HG03103 (cell line): Measurements from ENCODE around the gene C5AR2.
"Not testable (repeated sequence)": the region's sequence is repeated elsewhere in the genome, so short reads cannot be mapped to it uniquely, and the experiment has no call there.

Source experiments
- ATAC-seq: cut with Tn5 transposase; IDR thresholded peaks from one replicate; pipeline ENCODE4 v1.9.1; 2021; ENCODE audit warnings: low read depth; ENCODE audit not compliant: unreplicated experiment

The C5AR2 gene

DNA sequence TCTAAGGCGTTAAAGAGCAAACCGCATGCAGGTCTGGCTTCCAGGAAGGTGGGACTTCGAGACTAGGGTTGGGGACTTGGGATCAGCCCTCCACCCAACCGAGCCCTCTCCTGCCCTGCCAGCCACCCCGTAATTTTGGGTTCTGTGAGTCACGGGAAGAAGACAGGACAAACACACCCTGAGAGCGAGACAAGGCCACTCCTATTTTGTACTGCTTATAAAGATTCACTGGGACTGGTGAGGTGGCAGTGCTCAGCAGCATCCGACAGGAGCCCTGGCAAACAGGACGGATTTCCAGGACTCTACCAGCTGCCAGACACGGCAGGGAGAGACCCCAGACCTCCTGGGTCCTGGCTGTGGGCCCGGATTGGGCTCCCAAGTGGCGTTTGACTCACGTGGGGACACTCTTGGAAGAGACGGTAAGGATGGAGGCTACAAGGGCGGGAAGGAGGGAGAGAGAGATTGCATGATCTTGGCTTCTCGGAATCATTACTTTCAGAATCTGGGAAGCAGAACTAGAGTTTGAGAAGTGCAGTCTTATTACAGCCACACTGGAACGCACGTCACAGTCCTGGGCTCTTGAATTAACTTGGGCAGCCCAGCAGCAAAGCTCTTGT is at the start of gene C5AR2:
C5AR2 (plus strand) TSS at position 245 of the 617 bp plus-strand sequence. CDS start 8,625 bp downstream, outside the sequence.
- ATAC-seq, result no peak

GRCh38 chr19:47283405-47284059 is 48.4 kb upstream of the C5AR2 start:
- no peak for ATAC-seq

DNA sequence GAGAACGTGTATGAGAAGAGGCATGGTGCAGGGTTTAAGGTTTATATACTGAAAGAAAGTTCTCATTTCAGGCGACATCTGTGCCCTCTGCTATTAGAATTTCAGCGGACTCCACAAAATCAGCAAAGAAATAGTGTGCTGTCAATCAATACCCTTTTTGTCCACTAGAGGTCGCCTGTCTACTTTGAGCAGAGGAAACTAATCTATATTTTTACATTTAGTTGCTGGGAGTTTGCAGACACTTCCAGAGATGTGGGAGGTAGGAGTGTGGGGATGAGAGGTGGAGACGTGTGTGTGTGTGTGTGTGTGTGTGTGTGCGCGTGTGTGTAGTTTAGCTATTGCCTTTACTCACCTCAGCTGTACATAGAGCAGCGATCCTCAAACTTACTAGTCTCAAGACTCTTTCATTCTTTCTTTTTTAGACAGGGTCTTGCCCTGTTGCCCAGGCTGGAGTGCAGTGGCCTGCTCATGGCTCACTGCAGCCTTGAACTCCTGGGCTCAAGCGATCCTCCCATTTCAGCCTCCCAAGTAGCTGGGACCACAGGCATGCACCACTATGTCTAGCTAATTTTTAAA is 47.6 kb upstream of the C5AR2 start:
- ATAC-seq, result no peak

GRCh38 chr19:47296036-47296435 is 35.9 kb upstream of the C5AR2 start:
- no peak for ATAC-seq

- not testable (repeated sequence) for ATAC-seq
Observed at GRCh38 chr19:47300867-47301266, 31.1 kb upstream of the C5AR2 start.

GRCh38 chr19:47302249-47302648 is 29.7 kb upstream of the C5AR2 start:
- no peak for ATAC-seq

GRCh38 chr19:47303966-47304365 is 28.0 kb upstream of the C5AR2 start:
- ATAC-seq, result no peak

- no peak for ATAC-seq
Observed at GRCh38 chr19:47305309-47305751, 26.6 kb upstream of the C5AR2 start.

DNA sequence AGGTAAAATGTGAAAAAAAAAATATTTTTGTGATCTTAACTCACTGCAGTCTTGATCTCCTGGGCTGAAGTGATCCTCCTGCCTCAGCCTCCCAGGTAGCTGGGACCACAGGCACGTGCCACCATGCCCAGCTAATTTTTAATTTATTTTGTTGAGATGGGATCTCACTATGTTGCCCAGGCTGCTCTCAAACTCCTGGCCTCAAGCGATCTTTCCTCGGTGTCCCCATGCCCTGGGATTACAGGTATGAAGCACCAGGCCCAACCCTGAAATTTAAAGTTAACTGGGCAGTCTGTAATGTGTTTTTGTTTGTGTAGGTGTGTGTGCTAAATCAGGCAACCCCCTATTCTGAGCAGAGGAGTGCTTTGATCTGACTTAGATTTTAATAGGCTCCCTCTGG is 25.7 kb upstream of the C5AR2 start:
- ATAC-seq, result no peak

GRCh38 chr19:47309038-47309437 is 22.9 kb upstream of the C5AR2 start:
- ATAC-seq, result no peak

DNA sequence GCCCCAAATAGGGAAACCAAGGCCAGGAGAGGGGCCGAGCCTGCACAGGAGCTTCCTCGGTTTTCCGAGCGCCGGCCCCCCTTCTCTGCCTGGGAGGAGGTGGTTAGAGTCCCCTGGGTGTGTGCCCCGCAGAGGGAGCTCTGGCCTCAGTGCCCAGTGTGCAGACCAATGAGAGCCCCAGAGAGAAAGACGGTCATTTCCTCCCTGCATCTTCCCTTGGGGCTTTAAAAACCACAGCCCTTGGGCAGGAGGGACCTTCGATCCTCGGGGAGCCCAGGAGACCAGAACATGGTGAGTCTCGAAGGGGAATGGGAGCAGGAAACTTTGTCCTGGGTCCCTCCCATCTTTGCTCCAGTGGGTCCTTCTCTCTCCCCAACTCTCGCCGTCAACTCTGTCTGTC is 22.4 kb upstream of the C5AR2 start, which contains the start of gene C5AR1:
C5AR1 (plus strand) TSS at position 254 of the 400 bp plus-strand sequence; CDS start at position 289, 35 bp downstream.
- ATAC-seq, result no peak

- no peak for ATAC-seq
Observed at GRCh38 chr19:47310323-47310722, 21.7 kb upstream of the C5AR2 start.

DNA sequence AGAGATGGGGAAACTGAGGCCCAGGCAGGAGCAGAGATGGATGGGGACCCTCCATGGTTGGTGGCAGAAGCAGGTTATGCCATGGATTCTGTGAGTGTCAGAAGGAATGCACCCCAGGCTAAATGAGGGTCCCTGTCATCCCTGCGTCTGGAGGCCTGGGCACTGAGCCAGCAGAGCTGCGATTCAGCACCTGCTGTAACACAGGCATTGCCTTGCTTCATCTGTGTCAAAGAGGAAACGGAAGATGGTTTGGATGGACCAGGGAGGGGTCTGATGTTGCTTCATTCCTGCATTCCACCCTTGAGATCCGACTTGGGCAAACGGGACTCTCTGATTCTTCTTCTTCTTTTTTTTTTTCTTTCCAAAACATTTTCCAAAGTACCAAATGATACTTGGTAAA is 21.2 kb upstream of the C5AR2 start:
- ATAC-seq, result no peak

- no peak for ATAC-seq
Observed at GRCh38 chr19:47312366-47313006, 19.5 kb upstream of the C5AR2 start.

DNA sequence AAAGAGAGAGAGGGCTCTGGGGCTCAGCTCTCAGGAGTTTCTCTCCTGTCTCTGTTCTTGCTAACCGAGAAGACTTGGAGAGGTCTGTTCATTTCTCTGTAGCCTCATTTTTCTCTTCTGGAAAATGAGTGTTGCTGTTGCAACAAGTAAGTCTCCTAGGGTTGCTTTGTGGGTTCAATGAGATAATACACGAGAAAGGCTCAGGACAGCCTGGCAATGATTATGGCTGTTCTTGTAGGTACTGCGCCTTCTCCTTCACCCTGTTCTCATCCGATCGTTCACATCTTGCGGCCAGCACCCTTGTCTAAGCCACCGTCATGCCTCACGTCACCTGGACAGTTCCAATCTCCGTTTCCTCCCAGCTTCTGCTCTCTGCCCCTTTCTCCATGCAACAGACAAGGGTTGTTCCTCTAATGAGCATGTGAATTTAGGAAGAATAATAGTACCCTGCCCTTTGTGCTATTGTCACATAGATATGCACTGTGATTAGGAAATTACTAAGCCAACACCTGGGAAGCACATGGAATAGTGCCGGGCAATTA is 18.1 kb upstream of the C5AR2 start:
- no peak for ATAC-seq

- ATAC-seq, result no peak
Observed at GRCh38 chr19:47315125-47315821, 16.7 kb upstream of the C5AR2 start.

- ATAC-seq, result no peak
Observed at GRCh38 chr19:47316513-47316912, 15.5 kb upstream of the C5AR2 start.

GRCh38 chr19:47319923-47320871 is 11.8 kb upstream of the C5AR2 start:
- ATAC-seq, result no peak

DNA sequence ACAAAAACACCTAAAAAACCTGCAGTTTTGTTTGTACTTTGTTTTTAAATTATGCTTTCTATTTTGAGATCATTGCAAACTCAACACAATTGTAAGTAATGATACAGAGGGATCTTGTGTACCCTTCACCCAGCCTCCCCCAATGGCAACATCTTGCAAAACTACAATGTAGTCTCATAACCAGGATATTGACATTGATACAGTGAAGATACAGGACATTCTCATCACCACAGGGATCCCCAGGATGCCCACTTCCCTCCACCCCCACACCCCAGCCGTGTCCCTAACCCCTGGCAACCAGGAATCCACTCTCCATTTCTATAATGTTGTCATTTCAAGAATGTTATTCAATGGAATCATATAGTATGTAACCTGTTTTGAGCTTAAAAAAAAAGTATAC is 10.3 kb upstream of the C5AR2 start:
- no peak for ATAC-seq
